GM18498 (cell line): ENCODE results near the gene VAMP5.
"Not testable (repeated sequence)": the region's sequence is repeated elsewhere in the genome, so short reads cannot be mapped to it uniquely, and the experiment has no call there.

ENCODE experiments used
- ATAC-seq: cut with Tn5 transposase; IDR thresholded peaks from one replicate; pipeline ENCODE4 v1.9.1; 2021; ENCODE audit warnings: mild to moderate bottlenecking, moderate library complexity; ENCODE audit not compliant: unreplicated experiment

VAMP5 gene

GRCh38 chr2:85600235-85600575 lies 16.0 kb downstream of the VAMP5 start:
- ATAC-seq, result no peak

GRCh38 chr2:85600951-85601770 lies 16.9 kb downstream of the VAMP5 start:
- ATAC-seq, result no peak

GRCh38 chr2:85601771-85602475 lies 17.7 kb downstream of the VAMP5 start:
- peak; percentile 47 for ATAC-seq

- peak; percentile 95 for ATAC-seq
Measured at GRCh38 chr2:85602476-85603234, 18.4 kb downstream of the VAMP5 start, which contains the start of gene TMEM150A. TMEM150A (minus strand) TSS chr2:85602698; CDS start chr2:85601948, 750 bp downstream.

- not testable (repeated sequence) for ATAC-seq
Measured at GRCh38 chr2:85604133-85604444, 19.9 kb downstream of the VAMP5 start.

GRCh38 chr2:85604568-85605339 lies 20.5 kb downstream of the VAMP5 start:
- no peak for ATAC-seq

GRCh38 chr2:85605406-85606115 lies 21.3 kb downstream of the VAMP5 start:
- ATAC-seq, result no peak

- ATAC-seq, result no peak
Measured at GRCh38 chr2:85606116-85606455, 21.9 kb downstream of the VAMP5 start.

GRCh38 chr2:85607268-85608215 lies 23.3 kb downstream of the VAMP5 start:
- ATAC-seq, result no peak

- ATAC-seq, result peak; percentile 19
Measured at GRCh38 chr2:85611217-85611704, 27.0 kb downstream of the VAMP5 start.

- ATAC-seq, result peak; percentile 77
Measured at GRCh38 chr2:85611705-85612587, 27.7 kb downstream of the VAMP5 start, which contains the start of gene C2orf68. C2orf68 (minus strand) TSS chr2:85612066; CDS start chr2:85611984, 82 bp downstream.

GRCh38 chr2:85613717-85614515 lies 29.7 kb downstream of the VAMP5 start:
- no peak for ATAC-seq

GRCh38 chr2:85614757-85615156 lies 30.5 kb downstream of the VAMP5 start:
- ATAC-seq, result not testable (repeated sequence)

GRCh38 chr2:85615413-85615728 lies 31.1 kb downstream of the VAMP5 start:
- ATAC-seq, result no peak

- ATAC-seq, result not testable (repeated sequence)
Measured at GRCh38 chr2:85617723-85618122, 33.5 kb downstream of the VAMP5 start.

- ATAC-seq, result no peak
Measured at GRCh38 chr2:85619617-85620016, 35.4 kb downstream of the VAMP5 start.

- no peak for ATAC-seq
Measured at GRCh38 chr2:85621338-85621737, 37.1 kb downstream of the VAMP5 start.
